Fibroblast of lung (primary cell): ENCODE results near the gene HIRA. TPM values are rescaled to one million over a fixed set of nuclear protein-coding genes. Genes with fewer than 3 reads are reported as not detected.

Source experiments
- DNase-seq, 2 donors: peaks; one replicate each; pipeline versions ENCODE4 v3.0.0 to v3.0.0-alpha.2; 2010; ENCODE audit warnings: low read depth in 2 of 2
- H2AFZ ChIP-seq: 2 replicates; pipeline ENCODE4 v1.5.1; 2012; ENCODE audit warnings: low read length, control low read depth, inconsistent platforms
- H3K27ac ChIP-seq: 2 replicates; pipeline ENCODE4 v1.5.1; 2011; ENCODE audit warnings: low read length, control low read depth; ENCODE audit not compliant: insufficient read depth
- H3K27me3 ChIP-seq: 2 replicates; pipeline ENCODE4 v1.5.1; 2011; ENCODE audit warnings: mild to moderate bottlenecking, low read length; ENCODE audit not compliant: control insufficient read depth, insufficient read depth
- H3K36me3 ChIP-seq: 2 replicates; pipeline ENCODE4 v1.5.1; 2011; ENCODE audit warnings: low read length; ENCODE audit not compliant: control insufficient read depth, insufficient read depth
- H3K4me1 ChIP-seq: 2 replicates; pipeline ENCODE4 v1.5.1; 2011; ENCODE audit warnings: low read length; ENCODE audit not compliant: control insufficient read depth, insufficient read depth; ENCODE audit errors: extremely low read depth
- H3K4me2 ChIP-seq: 2 replicates; pipeline ENCODE4 v1.5.1; 2011; ENCODE audit warnings: low read length, control low read depth; ENCODE audit not compliant: insufficient read depth; ENCODE audit errors: extremely low read depth
- H3K4me3 ChIP-seq, 4 experiments: fragments of 200-600 bp in 1 of 4; sonication (generic) in 1 of 4; replicated peaks in 1 of 4; 2 replicates each; pipeline ENCODE4 v1.5.1; 2011 to 2016; ENCODE audit warnings: low read length in 4 of 4, low read depth in 3 of 4, mild to moderate bottlenecking in 3 of 4, control low read depth in 2 of 4, inconsistent platforms in 1 of 4, mixed read lengths in 1 of 4; ENCODE audit not compliant: insufficient read depth in 1 of 4; ENCODE audit errors: control extremely low read depth in 1 of 4
- H3K79me2 ChIP-seq: 2 replicates; pipeline ENCODE4 v1.5.1; 2012; ENCODE audit warnings: mild to moderate bottlenecking, low read length, inconsistent platforms; ENCODE audit not compliant: control insufficient read depth, insufficient read depth
- H3K9ac ChIP-seq: 2 replicates; pipeline ENCODE4 v1.5.1; 2011; ENCODE audit warnings: mild to moderate bottlenecking, low read length, control low read depth; ENCODE audit not compliant: insufficient read depth
- H3K9me3 ChIP-seq: 2 replicates; pipeline ENCODE4 v1.5.1; 2012; ENCODE audit warnings: low read depth, low read length; ENCODE audit not compliant: control insufficient read depth, insufficient read depth
- H4K20me1 ChIP-seq: 2 replicates; pipeline ENCODE4 v1.5.1; 2011; ENCODE audit warnings: low read length; ENCODE audit not compliant: control insufficient read depth, insufficient read depth; ENCODE audit errors: extremely low read depth
- CTCF ChIP-seq, 2 donors: IDR thresholded peaks in 1 of 2; conservative IDR thresholded peaks in 1 of 2; 1 replicate in 1 of 2; 2 replicates in 1 of 2; pipeline ENCODE4 v1.5.1; 2011 to 2012; ENCODE audit warnings: low read length in 2 of 2, control low read depth in 1 of 2, inconsistent platforms in 1 of 2, low read depth in 1 of 2, mild to moderate bottlenecking in 1 of 2
- EZH2 ChIP-seq: IDR thresholded peaks from 2 replicates; pipeline ENCODE4 v1.5.1; 2012; ENCODE audit warnings: low read length, control low read depth, mild to moderate bottlenecking; ENCODE audit errors: missing control alignments
- polyA plus RNA-seq, 2 donors: library from polyadenylated mRNA; depleted of rRNA in 1 of 2; stranded (reverse) in 1 of 2; unstranded in 1 of 2; fragments of >200 nt; gene quantifications; 2 replicates each; pipeline ENCODE4 v1.2.1, GENCODE V29; 2011 to 2012; ENCODE audit warnings: missing spikeins in 1 of 2
- total RNA-seq: library from RNA; depleted of rRNA; stranded (reverse); fragments of >200 nt; gene quantifications from 2 replicates; pipeline ENCODE4 v1.2.1, GENCODE V29; 2014

HIRA gene
- total and polyA plus RNA-seq, 2 donors (not counting 1 experiment from before 2014, with no cell fraction given) = 19.2 to 20.5 TPM

DNA sequence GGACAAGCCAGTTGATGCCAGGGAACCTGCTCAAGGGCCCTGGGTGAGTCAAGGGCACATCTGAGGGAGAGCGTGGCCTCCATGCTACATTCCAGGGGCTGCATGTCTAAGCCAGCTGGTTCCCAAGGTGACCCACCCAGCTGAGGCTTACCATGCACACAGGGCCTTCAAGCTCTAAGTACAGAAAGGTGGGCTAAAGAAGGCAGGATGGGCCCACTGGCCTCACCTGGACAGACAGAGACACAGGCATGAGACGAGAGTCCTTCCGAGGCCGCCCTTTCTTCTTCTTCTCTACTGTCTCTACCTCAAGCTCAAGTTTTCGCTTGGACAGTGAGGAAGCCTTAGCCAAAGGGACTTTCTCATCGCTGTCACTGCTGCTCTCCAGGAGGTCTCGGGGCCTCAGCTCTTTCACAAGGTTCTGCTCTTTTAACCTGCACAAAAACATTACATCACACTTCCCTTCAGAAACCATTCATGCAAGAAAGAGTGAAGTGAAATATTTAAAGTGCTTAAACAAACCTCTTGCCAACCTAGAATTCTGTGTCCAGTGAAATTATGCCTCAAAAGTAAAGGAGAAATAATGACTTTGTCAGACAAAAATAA, 69.9 kb downstream of the HIRA start:
- Histone ChIP-seq H3K4me3 (no peak overlapping the region), H3K27me3 (no peaks in the 10 kb centered on the region), H3K4me2 (no peak overlapping the region), H3K9me3 (no peaks in the 10 kb centered on the region), H3K79me2 (no peaks in the 10 kb centered on the region), H3K36me3 (peaks cover 20% of the 10 kb centered on the region), H3K27ac (no peak overlapping the region), H3K4me1 (peaks cover 3% of the 10 kb centered on the region), H2AFZ (no peak overlapping the region), H3K9ac (no peak overlapping the region), H4K20me1 (no peaks in the 10 kb centered on the region)
- TF ChIP-seq EZH2 = no peak
- no peak for TF ChIP-seq CTCF (conservative IDR thresholded peaks at IDR 0.05 in 1 of 2, IDR thresholded peaks at IDR 0.05 in 1 of 2; ENCODE audit: low read depth in 1 of 2, low read length in 2 of 2)
- no peak for DNase-seq

DNA sequence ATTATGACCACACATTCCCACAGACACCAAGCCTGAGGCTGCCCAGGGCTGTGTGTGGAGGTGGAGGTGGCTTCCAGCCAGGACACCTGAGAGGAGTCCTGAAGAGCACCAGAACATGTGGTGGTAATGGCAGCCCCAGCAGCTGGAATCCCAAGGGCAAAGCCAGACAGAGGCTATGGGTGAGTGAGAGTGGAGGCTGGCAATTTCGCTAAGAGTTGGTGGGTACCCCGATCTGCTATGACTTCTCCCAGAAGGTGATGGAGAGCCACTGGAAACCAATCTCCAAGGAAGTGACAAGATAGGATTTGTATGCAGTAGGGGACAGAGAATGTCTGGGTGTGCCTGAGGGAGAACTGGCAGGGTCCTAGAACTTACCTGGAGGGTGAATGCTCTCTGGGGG, 70.7 kb downstream of the HIRA start:
- H4K20me1 ChIP-seq = no peaks in the 10 kb centered on the region
- no peak overlapping the region for H3K4me2 ChIP-seq
- H3K4me1 ChIP-seq = peaks cover 3% of the 10 kb centered on the region
- peaks cover 27% of the 10 kb centered on the region for H3K36me3 ChIP-seq
- DNase-seq = no peak
- no peak for TF ChIP-seq EZH2
- no peak for TF ChIP-seq CTCF (conservative IDR thresholded peaks at IDR 0.05 in 1 of 2, IDR thresholded peaks at IDR 0.05 in 1 of 2; ENCODE audit: low read depth in 1 of 2, low read length in 2 of 2)
- H3K27me3 ChIP-seq = no peaks in the 10 kb centered on the region
- no peak overlapping the region for H3K27ac ChIP-seq
- H3K9me3 ChIP-seq = no peaks in the 10 kb centered on the region
- no peaks in the 10 kb centered on the region for H3K79me2 ChIP-seq
- H3K9ac ChIP-seq = no peak overlapping the region
- H3K4me3 ChIP-seq = no peak overlapping the region
- H2AFZ ChIP-seq = no peak overlapping the region

DNA sequence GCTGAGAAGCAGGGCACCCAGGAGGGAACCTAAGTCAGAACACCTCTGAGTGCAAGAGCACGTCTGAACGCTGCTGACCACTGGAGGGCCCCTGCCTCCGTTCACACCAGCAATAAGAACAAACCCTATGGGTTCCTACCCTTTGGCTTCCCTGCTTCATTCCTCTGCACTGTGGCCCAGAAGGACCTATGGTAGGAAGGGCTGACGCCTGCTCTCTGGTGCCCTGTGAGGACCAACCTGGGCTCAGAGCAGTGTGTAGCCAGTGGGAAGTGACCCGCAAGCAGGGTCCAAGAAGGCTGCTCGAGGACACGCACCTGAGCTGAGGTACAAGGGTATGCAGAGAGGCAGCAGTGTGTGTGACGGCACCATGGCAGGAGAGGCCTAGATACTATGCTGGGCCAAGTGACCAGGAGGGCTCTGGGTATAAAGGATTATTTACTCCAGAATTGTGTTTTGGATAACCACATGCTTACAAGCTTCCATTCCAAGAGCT, 71.2 kb downstream of the HIRA start:
- no peak overlapping the region for H3K4me2 ChIP-seq
- no peak overlapping the region for H2AFZ ChIP-seq
- H3K79me2 ChIP-seq = no peaks in the 10 kb centered on the region
- H3K27me3 ChIP-seq = no peaks in the 10 kb centered on the region
- H3K4me3 ChIP-seq = no peak overlapping the region
- H3K27ac ChIP-seq = no peak overlapping the region
- no peak for TF ChIP-seq CTCF (conservative IDR thresholded peaks at IDR 0.05 in 1 of 2, IDR thresholded peaks at IDR 0.05 in 1 of 2; ENCODE audit: low read depth in 1 of 2, low read length in 2 of 2)
- TF ChIP-seq EZH2 = no peak
- peaks cover 30% of the 10 kb centered on the region for H3K36me3 ChIP-seq
- DNase-seq = no peak
- no peak overlapping the region for H3K9ac ChIP-seq
- no peaks in the 10 kb centered on the region for H4K20me1 ChIP-seq
- no peaks in the 10 kb centered on the region for H3K9me3 ChIP-seq
- H3K4me1 ChIP-seq = peaks cover 3% of the 10 kb centered on the region
